Measurements from ENCODE around the gene ARNT2. TPM values are rescaled to one million over a fixed set of nuclear protein-coding genes. Genes with fewer than 3 reads are reported as not detected.

ARNT2 gene
- total and polyA plus RNA-seq, 12 donors: 0.71 to 6.7 (median 4.0) TPM

GRCh38 chr15:80597076-80597475 is 192.9 kb downstream of the ARNT2 start:
- H3K9me3 ChIP-seq: no peaks in the 10 kb centered on the region
- intact Hi-C loops (cut with DNase I): no loop called here
- no peak overlapping the region for H3K27ac ChIP-seq
- peaks cover 0 to 3% (median 0%) of the 10 kb centered on the region in 7 donors for H3K27me3 ChIP-seq
- no peaks in the 10 kb centered on the region for H3K36me3 ChIP-seq
- TF ChIP-seq CTCF (IDR thresholded peaks at IDR 0.05): no peak
- ATAC-seq: no peak
- no peaks in the 10 kb centered on the region for H3K4me1 ChIP-seq
- no peak overlapping the region for H3K4me3 ChIP-seq
- WGBS, 2 donors: 88 to 93% methylated on average over 10 of the region's 10 CpGs
- DNase-seq: no peak

- ATAC-seq: no peak
- no peaks in the 10 kb centered on the region for H3K4me1 ChIP-seq
- no peak overlapping the region for H3K4me3 ChIP-seq
- DNase-seq: no peak
- H3K36me3 ChIP-seq: no peaks in the 10 kb centered on the region
- peaks cover 0 to 9% (median 0%) of the 10 kb centered on the region in 7 donors for H3K27me3 ChIP-seq
- TF ChIP-seq CTCF (IDR thresholded peaks at IDR 0.05): no peak
- H3K27ac ChIP-seq: no peak overlapping the region
- no peaks in the 10 kb centered on the region for H3K9me3 ChIP-seq
- 61 to 76% methylated on average over 1 of the region's 1 CpG for WGBS, 2 donors
- intact Hi-C loops (cut with DNase I): no loop called here
Measured at GRCh38 chr15:80599359-80599758, 195.2 kb downstream of the ARNT2 start.

- no peak for ATAC-seq
Measured at GRCh38 chr15:80600626-80601025, 196.4 kb downstream of the ARNT2 start.

GRCh38 chr15:80601256-80601655 is 197.1 kb downstream of the ARNT2 start:
- Histone ChIP-seq H3K27me3 (peaks cover 0 to 9% (median 0%) of the 10 kb centered on the region in 7 donors), H3K4me3 (no peak overlapping the region), H3K36me3 (no peaks in the 10 kb centered on the region), H3K27ac (no peak overlapping the region), H3K9me3 (no peaks in the 10 kb centered on the region), H3K4me1 (no peaks in the 10 kb centered on the region)
- WGBS, 2 donors: 74 to 78% methylated on average over 4 of the region's 4 CpGs
- DNase-seq: no peak
- intact Hi-C loops (cut with DNase I): loop anchor here in 1 of 10 donors (10.0 kb wide), 1 partner anchor 344 kb away; no protein-coding TSS in a partner anchor
- TF ChIP-seq CTCF (IDR thresholded peaks at IDR 0.05): no peak
- no peak for ATAC-seq

More at GRCh38 chr15:80600626-80601025, 196.4 kb downstream of the ARNT2 start:
- intact Hi-C loops (cut with DNase I): loop anchor here in 1 of 10 donors (10.0 kb wide), 1 partner anchor 344 kb away; no protein-coding TSS in a partner anchor
- no peaks in the 10 kb centered on the region for H3K9me3 ChIP-seq
- TF ChIP-seq CTCF (IDR thresholded peaks at IDR 0.05): no peak
- 92 to 94% methylated on average over 3 of the region's 3 CpGs for WGBS, 2 donors
- H3K4me1 ChIP-seq: no peaks in the 10 kb centered on the region
- H3K4me3 ChIP-seq: no peak overlapping the region
- H3K36me3 ChIP-seq: no peaks in the 10 kb centered on the region
- no peak overlapping the region for H3K27ac ChIP-seq
- no peak for DNase-seq
- peaks cover 0 to 9% (median 0%) of the 10 kb centered on the region in 7 donors for H3K27me3 ChIP-seq
